DND-41 (cell line): ENCODE measurements around the gene NKTR.

Experiments
- ATAC-seq: fragments of 200-7000 bp; cut with Tn5 transposase; 3 replicates; pipeline ENCODE4 v1.9.1; 2021; ENCODE audit warnings: low read depth; ENCODE audit not compliant: insufficient read depth
- DNase-seq: peaks from one replicate; pipeline ENCODE4 v3.0.0-alpha.2; 2020
- H2AFZ ChIP-seq: 2 replicates; pipeline ENCODE4 v1.6.0; 2012; ENCODE audit warnings: low read depth, low read length
- H3K27ac ChIP-seq: 2 replicates; pipeline ENCODE4 v1.5.1; 2012; ENCODE audit warnings: low read length, inconsistent platforms
- H3K27me3 ChIP-seq: fragments of 200-600 bp; sonication (generic); 2 replicates; pipeline ENCODE4 v1.6.0; 2012; ENCODE audit warnings: low read length, mild to moderate bottlenecking, inconsistent platforms; ENCODE audit not compliant: insufficient read depth, poor library complexity
- H3K36me3 ChIP-seq: 2 replicates; pipeline ENCODE4 v1.5.1; 2012; ENCODE audit warnings: low read length, inconsistent platforms; ENCODE audit not compliant: insufficient read depth
- H3K4me1 ChIP-seq: 2 replicates; pipeline ENCODE4 v1.5.1; 2012; ENCODE audit warnings: mild to moderate bottlenecking, low read length; ENCODE audit not compliant: insufficient read depth
- H3K4me2 ChIP-seq: 2 replicates; pipeline ENCODE4 v1.6.0; 2012; ENCODE audit warnings: mild to moderate bottlenecking, moderate library complexity, low read length, inconsistent platforms; ENCODE audit not compliant: insufficient read depth
- H3K4me3 ChIP-seq, 2 experiments: fragments of 200-600 bp in 1 of 2; shearing (Covaris generic) in 1 of 2; 2 replicates each; pipeline ENCODE4 v1.5.1; 2012 to 2016; ENCODE audit warnings: inconsistent platforms in 2 of 2, low read length in 2 of 2, mild to moderate bottlenecking in 2 of 2, low read depth in 1 of 2, moderate library complexity in 1 of 2
- H3K79me2 ChIP-seq: 2 replicates; pipeline ENCODE4 v1.6.0; 2012; ENCODE audit warnings: low read length, inconsistent platforms; ENCODE audit not compliant: insufficient read depth
- H3K9ac ChIP-seq: 2 replicates; pipeline ENCODE4 v1.6.0; 2012; ENCODE audit warnings: low read depth, mild to moderate bottlenecking, inconsistent platforms, low read length, moderate library complexity
- H3K9me3 ChIP-seq: 2 replicates; pipeline ENCODE4 v1.5.1; 2012; ENCODE audit warnings: low read length, moderate library complexity, mild to moderate bottlenecking, inconsistent platforms; ENCODE audit not compliant: insufficient read depth, severe bottlenecking
- H4K20me1 ChIP-seq: 2 replicates; pipeline ENCODE4 v1.6.0; 2012; ENCODE audit warnings: low read length; ENCODE audit not compliant: insufficient read depth
- CTCF ChIP-seq: IDR thresholded peaks from 2 replicates; pipeline ENCODE4 v1.5.1; 2012; ENCODE audit warnings: borderline replicate concordance, low read length, moderate library complexity, mild to moderate bottlenecking; ENCODE audit not compliant: poor library complexity, severe bottlenecking; ENCODE audit errors: extremely low read depth
- EZH2 ChIP-seq: IDR thresholded peaks from 3 replicates; pipeline ENCODE4 v1.6.1; 2012; ENCODE audit warnings: borderline replicate concordance, low read depth, mild to moderate bottlenecking, moderate library complexity, low read length, inconsistent platforms; ENCODE audit not compliant: severe bottlenecking

NKTR gene

DNA sequence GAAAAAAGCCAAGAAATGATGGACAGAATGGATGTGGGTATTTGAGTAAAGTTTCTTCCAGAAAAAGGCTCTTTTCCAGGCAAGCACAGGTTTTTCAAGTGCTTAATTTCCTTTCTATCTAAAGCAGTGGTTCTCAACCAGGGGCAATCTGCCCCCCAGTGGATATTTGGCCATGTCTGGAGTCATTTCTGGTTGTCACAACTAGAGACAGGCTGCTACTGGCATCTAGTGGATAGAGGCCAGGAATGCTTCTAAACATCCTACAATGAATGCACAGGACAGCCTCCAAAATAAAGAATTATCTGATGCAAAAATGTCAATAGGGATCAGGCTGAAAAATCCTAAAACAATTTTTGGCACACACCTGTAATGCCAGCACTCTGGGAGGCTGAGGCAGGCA is 42.6 kb upstream of the NKTR start:
- Histone ChIP-seq H2AFZ (no peak overlapping the region), H3K4me1 (peaks cover 25% of the 10 kb centered on the region), H3K79me2 (no peaks in the 10 kb centered on the region), H3K27me3 (no peaks in the 10 kb centered on the region), H3K4me3 (no peak overlapping the region), H4K20me1 (no peaks in the 10 kb centered on the region), H3K9me3 (no peaks in the 10 kb centered on the region), H3K9ac (no peak overlapping the region), H3K4me2 (no peak overlapping the region), H3K36me3 (peaks cover 85% of the 10 kb centered on the region), H3K27ac (no peak overlapping the region)
- ATAC-seq (no peak), DNase-seq (no peak)
- TF ChIP-seq EZH2 (no peak), CTCF (peak; percentile 37)

DNA sequence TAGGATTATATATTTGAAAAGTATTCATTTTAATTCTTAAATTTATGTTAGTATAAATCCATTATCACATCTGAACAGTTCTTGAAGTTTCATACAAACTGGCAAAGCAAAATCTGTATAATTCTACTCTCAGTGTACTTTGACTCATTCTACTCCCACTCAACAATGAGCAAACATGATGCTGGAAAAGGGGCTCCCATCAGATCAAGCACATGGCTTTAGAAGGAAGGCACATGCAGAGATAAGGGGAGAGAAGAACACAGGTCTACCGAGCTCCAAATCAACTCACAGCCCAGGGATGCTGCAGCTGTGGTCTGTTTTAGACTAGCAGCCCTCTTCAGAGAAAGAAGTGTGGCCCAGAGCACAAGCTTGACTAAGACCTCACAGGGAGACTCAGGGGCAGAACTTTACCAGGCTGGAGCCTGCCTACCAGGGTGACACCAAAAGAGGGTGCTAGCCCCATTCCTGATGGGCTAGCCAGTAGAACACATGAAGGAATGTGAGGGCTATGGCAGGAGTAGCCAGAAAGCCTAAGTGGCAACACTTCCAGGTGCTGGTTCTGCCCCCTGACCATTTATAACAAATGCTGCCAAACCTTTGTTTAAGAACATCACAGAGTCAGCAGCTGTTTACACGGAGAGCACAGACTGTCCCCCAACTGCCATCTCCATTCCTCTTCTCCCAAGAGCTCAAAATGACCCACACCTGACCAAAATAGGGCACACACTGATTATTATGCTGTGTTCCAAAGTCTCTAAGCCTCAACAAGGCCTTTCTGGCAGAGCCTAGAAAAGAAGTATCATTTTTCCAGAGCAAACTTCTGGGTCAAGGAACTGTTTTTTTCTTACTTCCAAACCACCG is 38.2 kb upstream of the NKTR start:
- TF ChIP-seq CTCF, result peak; percentile 7
- no peak for TF ChIP-seq EZH2
- Histone ChIP-seq H2AFZ (no peak overlapping the region), H3K9me3 (no peaks in the 10 kb centered on the region), H3K4me3 (no peak overlapping the region), H3K27ac (0 out of 2 replicates have a peak overlapping the region, but pooled peaks have one; percentile 16), H3K36me3 (peaks cover 89% of the 10 kb centered on the region), H3K4me1 (peaks cover 6% of the 10 kb centered on the region; the same call in 1 of the 2 replicates), H3K4me2 (no peak overlapping the region), H3K9ac (no peak overlapping the region), H3K79me2 (peaks cover 4% of the 10 kb centered on the region; the same call in 1 of the 2 replicates), H4K20me1 (no peaks in the 10 kb centered on the region), H3K27me3 (no peaks in the 10 kb centered on the region)
- DNase-seq (no peak), ATAC-seq (no peak)

GRCh38 chr3:42569593-42570142 is 30.8 kb upstream of the NKTR start:
- no peak for ATAC-seq
- Histone ChIP-seq H2AFZ (no peak overlapping the region), H3K9me3 (peaks cover under 1% of the 10 kb centered on the region), H3K4me1 (no peaks in the 10 kb centered on the region), H3K27me3 (no peaks in the 10 kb centered on the region), H4K20me1 (peaks cover 13% of the 10 kb centered on the region; the same call in 1 of the 2 replicates), H3K9ac (no peak overlapping the region), H3K4me2 (no peak overlapping the region), H3K27ac (no peak overlapping the region), H3K79me2 (peaks cover 38% of the 10 kb centered on the region), H3K36me3 (peaks cover 65% of the 10 kb centered on the region), H3K4me3 (no peak overlapping the region)
- TF ChIP-seq CTCF (no peak), EZH2 (no peak)
- no peak for DNase-seq
